H9 (cell line): Measurements from ENCODE around the gene SCN8A. TPM values are rescaled to one million over a fixed set of nuclear protein-coding genes. Genes with fewer than 3 reads are reported as not detected.

Source experiments
- DNase-seq: peaks from one replicate; pipeline ENCODE4 v3.0.0-alpha.2; 2017
- H2AFZ ChIP-seq: one replicate; pipeline ENCODE4 v1.6.1; 2013; ENCODE audit warnings: mild to moderate bottlenecking, low read length, control low read depth, moderate library complexity
- H2AK5ac ChIP-seq: 2 replicates; pipeline ENCODE4 v1.6.1; 2013; ENCODE audit warnings: low read length, control low read depth, mixed read lengths; ENCODE audit not compliant: insufficient read length
- H2BK120ac ChIP-seq: one replicate; pipeline ENCODE4 v1.6.1; 2013; ENCODE audit warnings: low read depth, mild to moderate bottlenecking, low read length, control low read depth, inconsistent platforms; ENCODE audit not compliant: poor library complexity, severe bottlenecking
- H2BK12ac ChIP-seq: 2 replicates; pipeline ENCODE4 v1.6.1; 2013; ENCODE audit warnings: low read length, control low read depth, mixed read lengths, low read depth; ENCODE audit not compliant: insufficient read length
- H2BK15ac ChIP-seq: 2 replicates; pipeline ENCODE4 v1.6.1; 2013; ENCODE audit warnings: low read depth, low read length, control low read depth
- H2BK20ac ChIP-seq: one replicate; pipeline ENCODE4 v1.6.1; 2013; ENCODE audit warnings: low read depth, mild to moderate bottlenecking, low read length, control low read depth, inconsistent platforms; ENCODE audit not compliant: poor library complexity, severe bottlenecking
- H2BK5ac ChIP-seq: 2 replicates; pipeline ENCODE4 v1.6.1; 2013; ENCODE audit warnings: low read length, control low read depth, mixed read lengths; ENCODE audit not compliant: insufficient read length
- H3K14ac ChIP-seq: 2 replicates; pipeline ENCODE4 v1.6.1; 2013; ENCODE audit warnings: low read length, control low read depth; ENCODE audit not compliant: insufficient read depth
- H3K18ac ChIP-seq: 2 replicates; pipeline ENCODE4 v1.6.1; 2013; ENCODE audit warnings: low read depth, mild to moderate bottlenecking, mixed read lengths, low read length, control low read depth; ENCODE audit not compliant: insufficient read length
- H3K23ac ChIP-seq: 2 replicates; pipeline ENCODE4 v1.6.1; 2013; ENCODE audit warnings: low read length, control low read depth, mixed read lengths, low read depth; ENCODE audit not compliant: insufficient read length
- H3K23me2 ChIP-seq: 2 replicates; pipeline ENCODE4 v1.6.1; 2013; ENCODE audit warnings: low read depth, mild to moderate bottlenecking, mixed read lengths, low read length, control low read depth; ENCODE audit not compliant: insufficient read length, poor library complexity, severe bottlenecking
- H3K27ac ChIP-seq: 2 replicates; pipeline ENCODE4 v1.5.1; 2013; ENCODE audit warnings: low read length, control low read depth, mixed read lengths, low read depth; ENCODE audit not compliant: insufficient read length
- H3K27me3 ChIP-seq: 2 replicates; pipeline ENCODE4 v1.6.1; 2013; ENCODE audit warnings: low read length, control low read depth, inconsistent platforms; ENCODE audit not compliant: insufficient read depth
- H3K4ac ChIP-seq: 2 replicates; pipeline ENCODE4 v1.6.1; 2013; ENCODE audit warnings: low read depth, mild to moderate bottlenecking, control low read depth, inconsistent platforms, low read length, moderate library complexity
- H3K4me1 ChIP-seq: 2 replicates; pipeline ENCODE4 v1.6.1; 2013; ENCODE audit warnings: low read length, control low read depth, inconsistent platforms; ENCODE audit not compliant: insufficient read depth
- H3K4me2 ChIP-seq: 2 replicates; pipeline ENCODE4 v1.6.1; 2013; ENCODE audit warnings: low read length, control low read depth, mixed read lengths; ENCODE audit not compliant: insufficient read length, insufficient read depth
- H3K56ac ChIP-seq: 2 replicates; pipeline ENCODE4 v1.6.1; 2013; ENCODE audit warnings: low read depth, mild to moderate bottlenecking, mixed read lengths, low read length, control low read depth; ENCODE audit not compliant: insufficient read length
- H3K79me1 ChIP-seq: 2 replicates; pipeline ENCODE4 v1.6.1; 2013; ENCODE audit warnings: low read depth, mild to moderate bottlenecking, moderate library complexity, low read length, control low read depth, inconsistent platforms; ENCODE audit not compliant: insufficient read depth, poor library complexity, severe bottlenecking
- H3K79me2 ChIP-seq: 2 replicates; pipeline ENCODE4 v1.6.1; 2013; ENCODE audit warnings: low read length, control low read depth, inconsistent platforms; ENCODE audit not compliant: insufficient read depth
- H3K9ac ChIP-seq: 2 replicates; pipeline ENCODE4 v1.6.1; 2013; ENCODE audit warnings: low read length, control low read depth, mixed read lengths; ENCODE audit not compliant: insufficient read length; ENCODE audit errors: extremely low read depth
- H3K9me3 ChIP-seq: one replicate; pipeline ENCODE4 v1.6.1; 2013; ENCODE audit warnings: low read depth, low read length, inconsistent platforms; ENCODE audit not compliant: control insufficient read depth
- H3T11ph ChIP-seq: one replicate; pipeline ENCODE4 v1.6.1; 2013; ENCODE audit warnings: mild to moderate bottlenecking, low read length, control low read depth, inconsistent platforms
- H4K20me1 ChIP-seq: one replicate; pipeline ENCODE4 v1.6.1; 2013; ENCODE audit not compliant: control insufficient read depth, insufficient read length, insufficient read depth
- H4K5ac ChIP-seq: 2 replicates; pipeline ENCODE4 v1.6.1; 2013; ENCODE audit warnings: low read depth, mild to moderate bottlenecking, mixed read lengths, low read length, control low read depth; ENCODE audit not compliant: insufficient read length
- H4K8ac ChIP-seq: replicated peaks from 2 replicates; pipeline ENCODE4 v1.6.1; 2013; ENCODE audit warnings: low read length, control low read depth, mixed read lengths, low read depth; ENCODE audit not compliant: insufficient read length
- H4K91ac ChIP-seq: 2 replicates; pipeline ENCODE4 v1.6.1; 2013; ENCODE audit warnings: low read depth, mild to moderate bottlenecking, moderate library complexity, mixed read lengths, low read length, control low read depth; ENCODE audit not compliant: insufficient read length
- H3K27ac Mint-ChIP-seq, 3 experiments: 2 replicates in 2 of 3; 3 replicates in 1 of 3; pipeline ENCODE4 v1.8.0; 2020 to 2021; ENCODE audit warnings: mixed read lengths in 3 of 3, mild to moderate bottlenecking in 1 of 3, moderate library complexity in 1 of 3
- H3K27me3 Mint-ChIP-seq: 2 replicates; pipeline ENCODE4 v1.8.0; 2021; ENCODE audit warnings: low read depth, mild to moderate bottlenecking, moderate library complexity, mixed read lengths
- H3K36me3 Mint-ChIP-seq, 3 experiments: 2 replicates in 2 of 3; 3 replicates in 1 of 3; pipeline ENCODE4 v1.8.0; 2020 to 2021; ENCODE audit warnings: low read depth in 3 of 3, mixed read lengths in 3 of 3; ENCODE audit not compliant: insufficient read depth in 1 of 3
- H3K4me1 Mint-ChIP-seq, 2 experiments: 2 replicates each; pipeline ENCODE4 v1.8.0; 2020; ENCODE audit warnings: mixed read lengths in 2 of 2
- H3K4me3 Mint-ChIP-seq, 2 experiments: 2 replicates in 1 of 2; 3 replicates in 1 of 2; pipeline ENCODE4 v1.8.0; 2020 to 2021; ENCODE audit warnings: mild to moderate bottlenecking in 2 of 2, mixed read lengths in 2 of 2, moderate library complexity in 1 of 2
- H3K9me3 Mint-ChIP-seq, 2 experiments: 2 replicates in 1 of 2; 3 replicates in 1 of 2; pipeline ENCODE4 v1.8.0; 2020; ENCODE audit warnings: mild to moderate bottlenecking in 2 of 2, mixed read lengths in 2 of 2, moderate library complexity in 1 of 2
- CTCF ChIP-seq: fragments of 200-600 bp; sonication (generic); conservative IDR thresholded peaks from 3 replicates; pipeline ENCODE4 v1.8.0; 2021; ENCODE audit warnings: antibody characterized with exemption, mild to moderate bottlenecking
- WGBS: extraction: QIAGEN DNeasy Blood & Tissue Kit; methylation state at CpG from one replicate; pipeline ENCODE4 v1.1.7; 2013; ENCODE audit warnings: missing lambda C conversion rate, low lambda C conversion rate, mixed read lengths; ENCODE audit not compliant: insufficient read length; ENCODE audit errors: extremely low coverage; 5-methylcytosine and 5-hydroxymethylcytosine counted together
- total RNA-seq: library from RNA; stranded (reverse); gene quantifications from 2 replicates; pipeline ENCODE4 v1.2.1, GENCODE V29; 2021

SCN8A gene
- total RNA-seq, 1 experiment from 2014 or later = 15.2 TPM

DNA sequence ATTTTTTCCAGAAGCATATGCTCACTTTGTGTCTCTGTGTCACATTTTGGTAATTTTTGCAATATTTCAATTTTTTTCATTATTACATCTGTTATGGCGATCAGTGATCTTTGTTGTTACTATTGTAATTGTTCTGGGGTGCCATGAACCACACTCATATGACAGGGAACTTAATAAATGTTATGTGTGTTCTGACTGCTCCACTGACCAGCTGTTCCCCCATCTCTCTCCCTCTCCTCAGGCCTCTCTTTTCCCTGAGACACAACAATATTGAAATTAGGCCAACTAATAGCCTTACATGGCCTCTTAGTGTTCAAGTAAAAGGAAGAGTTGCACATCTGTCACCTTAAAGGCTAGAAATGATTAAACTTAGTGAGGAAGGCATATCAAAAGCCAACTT lies 46.0 kb downstream of the SCN8A start:
- Histone ChIP-seq H2BK120ac (no peak overlapping the region), H3K79me1 (no peaks in the 10 kb centered on the region), H4K5ac (no peak overlapping the region), H3K4me2 (no peak overlapping the region), H3K27ac (no peak overlapping the region), H3K4ac (no peak overlapping the region), H3K27me3 (no peaks in the 10 kb centered on the region), H3K56ac (no peak overlapping the region), H2BK5ac (no peak overlapping the region), H2BK15ac (no peak overlapping the region), H3T11ph (no peak overlapping the region), H3K14ac (no peak overlapping the region), H3K23ac (no peak overlapping the region), H3K4me1 (no peaks in the 10 kb centered on the region; the same call in 1 of the 2 replicates), H2BK12ac (no peak overlapping the region), H3K79me2 (peaks cover 2% of the 10 kb centered on the region), H4K91ac (no peak overlapping the region), H2AFZ (no peak overlapping the region), H3K9me3 (peaks cover 3% of the 10 kb centered on the region), H4K8ac (no peak overlapping the region), H2BK20ac (no peak overlapping the region), H2AK5ac (no peak overlapping the region), H3K18ac (no peak overlapping the region), H3K23me2 (no peaks in the 10 kb centered on the region), H4K20me1 (no peaks in the 10 kb centered on the region), H3K9ac (no peak overlapping the region)
- H3K27ac Mint-ChIP-seq = no peak overlapping the region
- no peak for DNase-seq
- peaks cover 12 to 13% of the 10 kb centered on the region in 2 experiments for H3K4me1 Mint-ChIP-seq
- no CpG with 5 or more reads among the region's 1 CpG for WGBS
- no peak for TF ChIP-seq CTCF
- peaks cover 16 to 20% of the 10 kb centered on the region in 2 experiments for H3K9me3 Mint-ChIP-seq
- no peak overlapping the region for H3K4me3 Mint-ChIP-seq
- no peaks in the 10 kb centered on the region for H3K27me3 Mint-ChIP-seq
- peaks cover 12 to 32% (median 20%) of the 10 kb centered on the region in 3 experiments for H3K36me3 Mint-ChIP-seq
